ENCODE data around the gene TRIP13. TPM values are rescaled to one million over a fixed set of nuclear protein-coding genes. Genes with fewer than 3 reads are reported as not detected.

TRIP13 gene
- polyA plus RNA-seq, 1 donor from 2014 or later = 2.1 TPM

- Histone ChIP-seq H3K9ac (ENCODE audit: low read length) (no peak overlapping the region), H4K20me1 (ENCODE audit: insufficient read depth) (no peaks in the 10 kb centered on the region), H3K4me3 (ENCODE audit: low read length) (no peak overlapping the region), H3K79me2 (replicated peaks; ENCODE audit: insufficient read depth, low read length) (no peaks in the 10 kb centered on the region), H3K27me3 (ENCODE audit: insufficient read depth, low read depth, low read length) (no peaks in the 10 kb centered on the region), H3K9me2 (ENCODE audit: insufficient read depth, low read length) (no peaks in the 10 kb centered on the region), H3K36me3 (ENCODE audit: insufficient read depth, low read length) (no peaks in the 10 kb centered on the region), H3K9me3 (ENCODE audit: low read length) (no peaks in the 10 kb centered on the region), H2AFZ (ENCODE audit: low read depth, low read length) (no peak overlapping the region), H3K27ac (ENCODE audit: low read length) (no peak overlapping the region), H3F3A (ENCODE audit: insufficient read depth, low read length, poor library complexity, severe bottlenecking) (no peaks in the 10 kb centered on the region), H3K4me2 (ENCODE audit: low read length) (no peak overlapping the region)
- no peak for TF ChIP-seq RAD21 (conservative IDR thresholded peaks at IDR 0.05)
- TF ChIP-seq POLR2AphosphoS5 (IDR thresholded peaks at IDR 0.05) = no peak
- TF ChIP-seq, protein P1, sequence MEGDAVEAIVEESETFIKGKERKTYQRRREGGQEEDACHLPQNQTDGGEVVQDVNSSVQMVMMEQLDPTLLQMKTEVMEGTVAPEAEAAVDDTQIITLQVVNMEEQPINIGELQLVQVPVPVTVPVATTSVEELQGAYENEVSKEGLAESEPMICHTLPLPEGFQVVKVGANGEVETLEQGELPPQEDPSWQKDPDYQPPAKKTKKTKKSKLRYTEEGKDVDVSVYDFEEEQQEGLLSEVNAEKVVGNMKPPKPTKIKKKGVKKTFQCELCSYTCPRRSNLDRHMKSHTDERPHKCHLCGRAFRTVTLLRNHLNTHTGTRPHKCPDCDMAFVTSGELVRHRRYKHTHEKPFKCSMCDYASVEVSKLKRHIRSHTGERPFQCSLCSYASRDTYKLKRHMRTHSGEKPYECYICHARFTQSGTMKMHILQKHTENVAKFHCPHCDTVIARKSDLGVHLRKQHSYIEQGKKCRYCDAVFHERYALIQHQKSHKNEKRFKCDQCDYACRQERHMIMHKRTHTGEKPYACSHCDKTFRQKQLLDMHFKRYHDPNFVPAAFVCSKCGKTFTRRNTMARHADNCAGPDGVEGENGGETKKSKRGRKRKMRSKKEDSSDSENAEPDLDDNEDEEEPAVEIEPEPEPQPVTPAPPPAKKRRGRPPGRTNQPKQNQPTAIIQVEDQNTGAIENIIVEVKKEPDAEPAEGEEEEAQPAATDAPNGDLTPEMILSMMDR (IDR thresholded peaks at IDR 0.05; ENCODE audit: poor library complexity, severe bottlenecking) = no peak
- TF ChIP-seq MXI1 (conservative IDR thresholded peaks at IDR 0.05; ENCODE audit: poor library complexity, severe bottlenecking) = no peak
- TF ChIP-seq TAF1 (IDR thresholded peaks at IDR 0.05; ENCODE audit: low read depth) = no peak
- TF ChIP-seq SMC3 (conservative IDR thresholded peaks at IDR 0.05; ENCODE audit: poor library complexity) = no peak
- no peak for TF ChIP-seq EZH2 (IDR thresholded peaks at IDR 0.05; ENCODE audit: borderline replicate concordance, insufficient read depth, low read length, poor library complexity, severe bottlenecking)
- TF ChIP-seq, protein P2, sequence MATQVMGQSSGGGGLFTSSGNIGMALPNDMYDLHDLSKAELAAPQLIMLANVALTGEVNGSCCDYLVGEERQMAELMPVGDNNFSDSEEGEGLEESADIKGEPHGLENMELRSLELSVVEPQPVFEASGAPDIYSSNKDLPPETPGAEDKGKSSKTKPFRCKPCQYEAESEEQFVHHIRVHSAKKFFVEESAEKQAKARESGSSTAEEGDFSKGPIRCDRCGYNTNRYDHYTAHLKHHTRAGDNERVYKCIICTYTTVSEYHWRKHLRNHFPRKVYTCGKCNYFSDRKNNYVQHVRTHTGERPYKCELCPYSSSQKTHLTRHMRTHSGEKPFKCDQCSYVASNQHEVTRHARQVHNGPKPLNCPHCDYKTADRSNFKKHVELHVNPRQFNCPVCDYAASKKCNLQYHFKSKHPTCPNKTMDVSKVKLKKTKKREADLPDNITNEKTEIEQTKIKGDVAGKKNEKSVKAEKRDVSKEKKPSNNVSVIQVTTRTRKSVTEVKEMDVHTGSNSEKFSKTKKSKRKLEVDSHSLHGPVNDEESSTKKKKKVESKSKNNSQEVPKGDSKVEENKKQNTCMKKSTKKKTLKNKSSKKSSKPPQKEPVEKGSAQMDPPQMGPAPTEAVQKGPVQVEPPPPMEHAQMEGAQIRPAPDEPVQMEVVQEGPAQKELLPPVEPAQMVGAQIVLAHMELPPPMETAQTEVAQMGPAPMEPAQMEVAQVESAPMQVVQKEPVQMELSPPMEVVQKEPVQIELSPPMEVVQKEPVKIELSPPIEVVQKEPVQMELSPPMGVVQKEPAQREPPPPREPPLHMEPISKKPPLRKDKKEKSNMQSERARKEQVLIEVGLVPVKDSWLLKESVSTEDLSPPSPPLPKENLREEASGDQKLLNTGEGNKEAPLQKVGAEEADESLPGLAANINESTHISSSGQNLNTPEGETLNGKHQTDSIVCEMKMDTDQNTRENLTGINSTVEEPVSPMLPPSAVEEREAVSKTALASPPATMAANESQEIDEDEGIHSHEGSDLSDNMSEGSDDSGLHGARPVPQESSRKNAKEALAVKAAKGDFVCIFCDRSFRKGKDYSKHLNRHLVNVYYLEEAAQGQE (IDR thresholded peaks at IDR 0.05; ENCODE audit: borderline replicate concordance) = no peak
- no peak for TF ChIP-seq EP300 (conservative IDR thresholded peaks at IDR 0.05; ENCODE audit: poor library complexity, severe bottlenecking)
Observed at GRCh38 chr5:872301-872700, 20.4 kb upstream of the TRIP13 start.

DNA sequence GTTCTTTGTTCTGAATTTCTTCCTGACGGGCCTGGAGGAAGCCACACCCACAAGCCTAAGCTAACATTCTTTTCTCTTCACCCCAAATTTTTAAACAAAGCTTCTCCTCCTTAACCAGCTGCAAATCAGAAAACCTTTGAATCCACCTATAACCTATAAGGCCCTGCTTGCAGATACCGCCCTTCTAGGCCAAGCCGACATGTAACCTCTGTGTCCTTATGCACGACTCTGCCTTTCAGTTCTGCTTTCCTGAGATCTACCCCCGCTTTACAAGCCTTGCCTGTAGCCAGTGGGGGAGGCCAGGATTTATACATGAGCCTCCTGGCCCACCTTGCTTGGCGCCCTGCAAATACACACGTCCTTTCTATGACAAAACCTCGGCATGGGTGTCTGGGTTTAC lies 19.4 kb upstream of the TRIP13 start:
- Histone ChIP-seq H2AFZ (ENCODE audit: low read depth, low read length) (no peak overlapping the region), H3K4me2 (ENCODE audit: low read length) (no peak overlapping the region), H3F3A (ENCODE audit: insufficient read depth, low read length, poor library complexity, severe bottlenecking) (no peaks in the 10 kb centered on the region), H4K20me1 (ENCODE audit: insufficient read depth) (no peaks in the 10 kb centered on the region), H3K79me2 (replicated peaks; ENCODE audit: insufficient read depth, low read length) (no peaks in the 10 kb centered on the region), H3K36me3 (ENCODE audit: insufficient read depth, low read length) (no peaks in the 10 kb centered on the region), H3K9ac (ENCODE audit: low read length) (no peak overlapping the region), H3K4me3 (ENCODE audit: low read length) (no peak overlapping the region), H3K9me2 (ENCODE audit: insufficient read depth, low read length) (no peaks in the 10 kb centered on the region), H3K27ac (ENCODE audit: low read length) (no peak overlapping the region), H3K9me3 (ENCODE audit: low read length) (no peaks in the 10 kb centered on the region), H3K27me3 (ENCODE audit: insufficient read depth, low read depth, low read length) (no peaks in the 10 kb centered on the region)
- TF ChIP-seq MXI1 (conservative IDR thresholded peaks at IDR 0.05; ENCODE audit: poor library complexity, severe bottlenecking) (no peak), EP300 (conservative IDR thresholded peaks at IDR 0.05; ENCODE audit: poor library complexity, severe bottlenecking) (no peak), TAF1 (IDR thresholded peaks at IDR 0.05; ENCODE audit: low read depth) (no peak), SMC3 (conservative IDR thresholded peaks at IDR 0.05; ENCODE audit: poor library complexity) (no peak), POLR2AphosphoS5 (IDR thresholded peaks at IDR 0.05) (no peak), EZH2 (IDR thresholded peaks at IDR 0.05; ENCODE audit: borderline replicate concordance, insufficient read depth, low read length, poor library complexity, severe bottlenecking) (no peak), RAD21 (conservative IDR thresholded peaks at IDR 0.05) (no peak)
- TF ChIP-seq, protein P1 (IDR thresholded peaks at IDR 0.05; ENCODE audit: poor library complexity, severe bottlenecking) = no peak
- TF ChIP-seq, protein P2 (IDR thresholded peaks at IDR 0.05; ENCODE audit: borderline replicate concordance) = no peak
